NB4 (cell line): Measurements from ENCODE around the gene SCYGR5.

Experiments
- DNase-seq: peaks from one replicate; pipeline ENCODE4 v3.0.0; 2010; ENCODE audit warnings: low read depth
- H3K4me3 ChIP-seq: one replicate; pipeline ENCODE4 v1.5.1; 2011; ENCODE audit warnings: mild to moderate bottlenecking, low read depth, low read length, moderate library complexity
- MYC ChIP-seq: IDR thresholded peaks from 2 replicates; pipeline ENCODE4 v1.6.1; 2011; ENCODE audit warnings: low read depth, low read length
- POLR2A ChIP-seq: IDR thresholded peaks from 2 replicates; pipeline ENCODE4 v1.6.1; 2011; ENCODE audit warnings: mild to moderate bottlenecking; ENCODE audit not compliant: insufficient read length; ENCODE audit errors: extremely low read depth
- TF ChIP-seq, protein P1 (sequence below): IDR thresholded peaks from one replicate; pipeline ENCODE4 v1.5.1; 2012; ENCODE audit warnings: low read depth, low read length
- TF ChIP-seq, protein P2 (sequence below): IDR thresholded peaks from 2 replicates; pipeline ENCODE4 v1.6.1; 2011; ENCODE audit warnings: low read depth, low read length

Gene SCYGR5

DNA sequence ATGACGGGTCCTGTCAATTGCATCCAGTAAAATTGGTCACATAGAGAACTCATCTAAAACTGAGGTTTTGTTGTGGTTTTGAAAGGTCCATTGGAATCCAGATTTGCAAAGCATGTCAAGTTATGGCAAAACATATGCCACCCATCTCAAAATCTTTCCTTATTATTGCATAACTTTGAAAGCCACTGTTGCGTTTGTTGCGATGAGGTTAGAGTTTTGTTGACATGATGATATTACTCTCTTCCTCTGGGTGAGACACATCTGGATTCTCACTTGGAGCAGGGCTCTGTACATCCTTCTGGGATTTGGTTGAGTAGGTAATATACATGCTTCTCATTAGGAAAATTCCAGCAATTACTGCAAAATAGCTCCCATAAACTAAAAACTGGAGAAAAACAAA lies 20.6 kb downstream of the SCYGR5 start:
- DNase-seq = no peak
- TF ChIP-seq, protein P1, sequence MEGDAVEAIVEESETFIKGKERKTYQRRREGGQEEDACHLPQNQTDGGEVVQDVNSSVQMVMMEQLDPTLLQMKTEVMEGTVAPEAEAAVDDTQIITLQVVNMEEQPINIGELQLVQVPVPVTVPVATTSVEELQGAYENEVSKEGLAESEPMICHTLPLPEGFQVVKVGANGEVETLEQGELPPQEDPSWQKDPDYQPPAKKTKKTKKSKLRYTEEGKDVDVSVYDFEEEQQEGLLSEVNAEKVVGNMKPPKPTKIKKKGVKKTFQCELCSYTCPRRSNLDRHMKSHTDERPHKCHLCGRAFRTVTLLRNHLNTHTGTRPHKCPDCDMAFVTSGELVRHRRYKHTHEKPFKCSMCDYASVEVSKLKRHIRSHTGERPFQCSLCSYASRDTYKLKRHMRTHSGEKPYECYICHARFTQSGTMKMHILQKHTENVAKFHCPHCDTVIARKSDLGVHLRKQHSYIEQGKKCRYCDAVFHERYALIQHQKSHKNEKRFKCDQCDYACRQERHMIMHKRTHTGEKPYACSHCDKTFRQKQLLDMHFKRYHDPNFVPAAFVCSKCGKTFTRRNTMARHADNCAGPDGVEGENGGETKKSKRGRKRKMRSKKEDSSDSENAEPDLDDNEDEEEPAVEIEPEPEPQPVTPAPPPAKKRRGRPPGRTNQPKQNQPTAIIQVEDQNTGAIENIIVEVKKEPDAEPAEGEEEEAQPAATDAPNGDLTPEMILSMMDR = no peak
- TF ChIP-seq MYC (no peak), POLR2A (no peak)
- TF ChIP-seq, protein P2, sequence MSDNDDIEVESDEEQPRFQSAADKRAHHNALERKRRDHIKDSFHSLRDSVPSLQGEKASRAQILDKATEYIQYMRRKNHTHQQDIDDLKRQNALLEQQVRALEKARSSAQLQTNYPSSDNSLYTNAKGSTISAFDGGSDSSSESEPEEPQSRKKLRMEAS = no peak
- H3K4me3 ChIP-seq = no peak overlapping the region

DNA sequence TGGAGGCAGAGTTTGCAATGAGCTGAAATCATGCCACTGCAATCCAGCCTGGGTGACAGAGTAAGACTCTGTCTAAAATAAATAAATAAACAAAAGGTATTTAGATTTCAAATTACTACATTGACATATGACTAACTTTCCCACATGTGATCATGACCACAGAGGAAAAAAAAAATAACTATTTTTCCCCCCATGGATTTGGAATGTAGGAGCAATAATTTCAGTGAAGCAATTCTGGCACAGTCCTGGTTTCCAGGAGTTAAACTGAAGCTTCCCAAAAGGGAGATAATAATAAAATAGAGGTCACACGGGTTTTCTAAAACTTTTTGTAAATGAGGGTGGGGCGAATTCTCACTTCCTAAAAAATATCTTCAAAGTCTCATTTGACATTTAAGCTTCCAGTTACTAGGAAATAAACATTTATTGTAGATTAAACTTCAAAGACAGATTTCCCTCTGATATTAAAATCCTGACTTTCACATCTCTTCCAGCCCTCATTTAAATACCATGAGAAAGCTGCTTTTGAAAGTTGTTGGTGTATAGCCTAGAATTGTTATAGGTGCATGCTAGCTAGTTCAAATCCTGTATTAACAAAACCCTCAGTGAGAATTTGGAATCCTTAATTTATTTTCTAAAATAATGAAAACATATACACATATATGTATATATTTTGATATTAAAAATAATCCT lies 30.5 kb downstream of the SCYGR5 start:
- H3K4me3 ChIP-seq = no peak overlapping the region
- no peak for TF ChIP-seq MYC
- TF ChIP-seq, protein P2 = no peak
- TF ChIP-seq, protein P1 = no peak
- no peak for TF ChIP-seq POLR2A
- no peak for DNase-seq

DNA sequence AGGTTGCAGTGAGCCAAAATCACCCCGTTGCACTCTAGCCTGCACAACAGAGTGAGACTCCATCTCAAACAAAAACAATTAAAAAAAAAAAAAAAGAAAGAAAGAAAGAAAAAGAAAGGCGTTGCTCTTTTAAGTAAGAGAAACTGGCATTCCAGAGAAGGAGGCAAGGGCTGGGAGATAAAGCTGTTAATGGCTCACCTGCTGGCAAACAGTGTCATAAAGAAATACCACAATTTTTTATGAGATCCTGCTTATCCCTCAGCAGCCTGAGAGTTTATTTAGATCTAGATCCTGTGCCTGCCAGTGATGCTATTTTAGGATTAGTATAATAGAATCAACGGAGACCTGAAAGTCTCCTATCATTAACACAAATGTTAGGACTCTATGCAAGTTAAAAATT lies 35.0 kb downstream of the SCYGR5 start:
- DNase-seq = no peak
- H3K4me3 ChIP-seq = no peak overlapping the region
- TF ChIP-seq, protein P1 = no peak
- TF ChIP-seq, protein P2 = no peak
- TF ChIP-seq MYC (no peak), POLR2A (no peak)

DNA sequence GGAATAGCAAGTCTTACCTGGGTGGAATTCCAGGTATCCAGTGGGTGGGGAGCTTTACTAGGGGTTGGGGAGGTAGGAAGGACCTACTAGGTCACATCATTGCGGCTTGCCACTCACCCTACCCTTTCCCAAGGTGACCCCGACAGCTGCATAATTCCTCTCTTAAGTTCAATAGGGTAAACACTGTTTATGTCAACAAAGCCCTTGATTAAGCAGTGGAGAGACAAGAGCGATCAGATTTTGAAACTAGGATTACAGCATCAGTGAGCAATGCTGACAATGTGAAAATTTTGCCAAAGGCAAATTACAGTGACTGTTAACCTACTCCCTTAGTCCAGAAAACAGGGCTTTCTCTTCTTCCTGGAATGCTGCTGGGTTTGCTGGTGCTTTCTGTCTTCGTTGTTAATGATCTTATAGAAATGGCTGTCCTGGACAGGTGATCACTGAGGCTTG lies 36.7 kb downstream of the SCYGR5 start:
- H3K4me3 ChIP-seq = no peak overlapping the region
- TF ChIP-seq, protein P1 = no peak
- TF ChIP-seq MYC (no peak), POLR2A (no peak)
- TF ChIP-seq, protein P2 = no peak
- DNase-seq = no peak

DNA sequence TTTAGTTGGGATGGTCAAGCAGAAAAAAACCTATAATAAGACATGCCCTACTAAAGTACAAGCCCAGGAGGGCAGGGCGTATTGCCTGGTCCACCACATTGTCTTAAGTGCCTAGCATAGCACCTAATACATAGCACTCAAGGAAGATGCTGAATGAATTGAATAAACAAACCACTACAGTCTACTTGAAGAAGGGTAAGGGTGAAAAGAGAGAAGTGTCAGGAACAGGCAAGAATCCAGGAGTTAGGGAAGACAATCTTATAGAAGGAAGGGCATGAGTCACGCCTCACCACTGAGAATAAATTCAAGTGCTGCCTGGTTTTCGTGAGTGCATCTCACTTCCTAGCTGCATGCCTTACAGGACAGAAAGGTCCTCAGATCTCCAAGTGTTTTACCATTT lies 37.4 kb downstream of the SCYGR5 start:
- DNase-seq = peak; percentile 6
- TF ChIP-seq, protein P2 = no peak
- TF ChIP-seq POLR2A = no peak
- TF ChIP-seq MYC = no peak
- TF ChIP-seq, protein P1 = no peak
- no peak overlapping the region for H3K4me3 ChIP-seq
